AG04449 (cell line): ENCODE data around the gene DPRX.

Experiments used
- CTCF ChIA-PET: fragments of 350-600 bp; formaldehyde crosslinking; extraction: SDS; loops from one replicate; lab custom pipeline; 2021; ENCODE audit warnings: antibody characterized with exemption; lab: Yijun Ruan, JAX
- POLR2A ChIA-PET: fragments of 400-600, 350-600 bp; formaldehyde crosslinking; extraction: SDS; loops from one replicate; lab custom pipeline; 2020; ENCODE audit warnings: antibody characterized with exemption, inconsistent platforms; lab: Yijun Ruan, JAX
- DNase-seq: peaks from one replicate; pipeline ENCODE4 v3.0.0-alpha.2; 2010; ENCODE audit warnings: low read depth, low spot score
- H3K4me3 ChIP-seq: 2 replicates; pipeline ENCODE4 v1.5.1; 2011; ENCODE audit warnings: low read depth, mild to moderate bottlenecking, control low read depth, low read length
- TF ChIP-seq, protein P1 (sequence below): IDR thresholded peaks from one replicate; pipeline ENCODE4 v1.5.1; 2011; ENCODE audit warnings: mild to moderate bottlenecking, moderate library complexity, low read length, control low read depth, inconsistent platforms; ENCODE audit not compliant: insufficient read depth; ENCODE audit errors: missing control alignments

Gene DPRX

DNA sequence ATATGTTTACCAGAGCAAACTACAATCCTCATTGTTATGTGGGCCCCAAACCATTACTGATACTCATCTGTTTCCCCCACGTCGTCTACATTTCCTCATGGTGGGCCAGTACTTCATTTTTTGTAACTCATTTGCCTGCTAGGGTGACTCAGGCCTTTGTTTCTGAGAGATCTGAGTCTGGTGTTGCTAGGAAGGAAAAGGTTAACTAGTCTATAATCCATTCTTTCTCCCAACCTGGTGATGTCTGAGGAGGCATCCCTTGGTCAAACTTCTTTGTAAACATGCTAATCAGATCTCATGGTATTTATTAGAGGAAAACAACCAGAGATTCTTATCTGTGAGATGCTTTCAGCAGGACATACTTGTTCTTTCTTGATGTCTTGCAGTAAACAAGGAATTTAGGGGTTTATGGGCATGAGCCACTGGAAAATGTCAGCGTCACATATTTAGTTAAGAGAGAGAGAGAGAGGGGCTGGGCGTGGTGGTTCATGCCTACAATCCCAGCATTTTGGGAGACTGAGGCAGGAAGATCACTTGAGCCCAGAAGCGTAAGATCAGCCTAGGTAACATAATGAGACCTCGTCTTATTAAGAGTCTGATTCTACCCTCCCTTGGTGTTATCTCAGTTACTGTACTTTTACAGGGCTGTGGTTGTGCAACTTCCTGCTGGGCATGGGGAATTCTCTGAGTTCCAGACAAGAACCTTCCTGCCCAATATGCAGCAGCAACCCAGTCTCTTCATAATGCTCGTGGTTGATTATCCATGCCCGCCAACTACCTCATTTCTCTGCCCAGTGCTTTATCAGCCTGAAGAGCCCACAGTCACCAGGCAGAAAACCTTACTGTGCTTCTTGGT lies 9.7 kb upstream of the DPRX start:
- CTCF ChIA-PET: no interaction called here
- POLR2A ChIA-PET: no interaction called here
- TF ChIP-seq, protein P1, sequence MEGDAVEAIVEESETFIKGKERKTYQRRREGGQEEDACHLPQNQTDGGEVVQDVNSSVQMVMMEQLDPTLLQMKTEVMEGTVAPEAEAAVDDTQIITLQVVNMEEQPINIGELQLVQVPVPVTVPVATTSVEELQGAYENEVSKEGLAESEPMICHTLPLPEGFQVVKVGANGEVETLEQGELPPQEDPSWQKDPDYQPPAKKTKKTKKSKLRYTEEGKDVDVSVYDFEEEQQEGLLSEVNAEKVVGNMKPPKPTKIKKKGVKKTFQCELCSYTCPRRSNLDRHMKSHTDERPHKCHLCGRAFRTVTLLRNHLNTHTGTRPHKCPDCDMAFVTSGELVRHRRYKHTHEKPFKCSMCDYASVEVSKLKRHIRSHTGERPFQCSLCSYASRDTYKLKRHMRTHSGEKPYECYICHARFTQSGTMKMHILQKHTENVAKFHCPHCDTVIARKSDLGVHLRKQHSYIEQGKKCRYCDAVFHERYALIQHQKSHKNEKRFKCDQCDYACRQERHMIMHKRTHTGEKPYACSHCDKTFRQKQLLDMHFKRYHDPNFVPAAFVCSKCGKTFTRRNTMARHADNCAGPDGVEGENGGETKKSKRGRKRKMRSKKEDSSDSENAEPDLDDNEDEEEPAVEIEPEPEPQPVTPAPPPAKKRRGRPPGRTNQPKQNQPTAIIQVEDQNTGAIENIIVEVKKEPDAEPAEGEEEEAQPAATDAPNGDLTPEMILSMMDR: no peak
- no peak overlapping the region for H3K4me3 ChIP-seq
- peak; percentile 0 for DNase-seq

DNA sequence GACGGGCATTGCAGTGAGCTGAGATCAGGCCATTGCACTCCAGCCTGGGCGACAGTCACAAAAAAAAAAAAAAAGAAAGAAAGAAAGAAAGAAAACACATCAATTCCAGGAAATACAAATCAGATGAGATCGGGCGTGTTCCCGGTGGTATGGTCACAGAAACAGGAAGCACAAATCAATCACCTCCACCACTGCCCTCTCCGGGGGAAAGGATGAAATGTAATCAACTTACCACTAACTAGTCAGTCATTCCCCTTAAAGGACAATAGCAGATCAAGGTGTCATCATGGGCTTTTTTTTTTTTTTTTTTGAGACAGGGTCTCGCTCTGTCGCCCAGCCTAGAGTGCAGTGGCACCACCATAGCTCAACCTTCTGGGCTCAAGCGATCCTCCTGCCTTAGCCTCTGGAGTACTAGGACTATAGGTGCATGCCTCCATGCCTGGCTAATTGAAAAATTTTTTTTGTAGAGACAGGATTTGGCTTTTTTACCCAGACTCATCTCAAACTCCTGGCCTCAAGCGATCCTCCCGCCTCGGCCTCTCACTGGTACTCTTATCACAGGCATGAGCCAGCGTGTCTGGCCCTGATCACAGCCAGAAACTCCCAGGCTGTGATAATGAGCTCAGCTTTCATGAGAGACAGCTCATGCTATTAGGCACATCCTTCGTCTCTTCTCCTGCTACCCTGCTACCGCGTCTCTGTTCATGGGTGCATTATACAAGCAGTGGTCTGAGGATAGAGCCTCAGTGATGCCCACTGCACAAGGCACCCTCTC lies 6.8 kb upstream of the DPRX start:
- DNase-seq: no peak
- TF ChIP-seq, protein P1: no peak
- no peak overlapping the region for H3K4me3 ChIP-seq
- CTCF ChIA-PET: no interaction called here
- POLR2A ChIA-PET: no interaction called here

DNA sequence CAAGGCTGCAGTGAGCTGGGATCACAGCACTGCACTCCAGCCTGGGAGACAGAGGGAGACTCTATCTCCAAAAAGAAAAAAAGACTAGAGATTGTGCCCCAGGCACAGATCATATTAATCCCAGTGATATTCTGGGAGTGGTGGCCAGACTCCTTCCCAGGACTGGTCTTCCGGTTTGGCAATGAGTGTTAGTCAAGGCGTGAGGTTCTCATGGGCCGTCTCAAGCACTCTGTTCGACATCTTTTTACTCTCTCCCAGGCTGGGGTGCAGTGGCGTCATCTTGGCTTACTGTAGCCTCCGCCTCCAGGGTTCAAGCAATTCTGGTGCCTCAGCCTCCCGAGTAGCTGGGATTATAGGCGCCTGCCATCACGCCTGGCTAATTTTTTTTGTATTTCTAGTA lies 5.3 kb upstream of the DPRX start:
- no peak overlapping the region for H3K4me3 ChIP-seq
- ChIA-PET CTCF (no interaction called here), POLR2A (no interaction called here)
- DNase-seq: no peak
- TF ChIP-seq, protein P1: no peak

DNA sequence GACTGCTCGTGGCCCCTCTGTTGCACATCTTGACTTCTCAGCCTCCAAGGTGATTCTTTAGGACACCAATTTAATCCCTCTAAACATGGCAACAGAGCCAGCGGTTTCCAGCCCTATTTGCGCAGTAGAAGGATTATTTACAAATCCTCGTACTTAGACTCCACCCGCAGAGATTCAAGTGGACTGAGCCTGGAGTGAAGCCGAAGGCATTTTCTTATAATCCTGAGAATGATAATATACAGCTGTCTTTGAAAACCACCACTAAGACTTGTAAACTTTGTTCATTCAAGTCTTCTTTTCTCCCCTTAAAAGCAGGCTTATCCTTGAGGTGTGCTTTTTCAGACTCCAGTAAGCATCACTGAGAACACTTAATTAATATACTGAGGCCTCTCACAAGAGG lies 4.8 kb upstream of the DPRX start:
- ChIA-PET POLR2A (no interaction called here), CTCF (no interaction called here)
- TF ChIP-seq, protein P1: no peak
- no peak for DNase-seq
- no peak overlapping the region for H3K4me3 ChIP-seq

DNA sequence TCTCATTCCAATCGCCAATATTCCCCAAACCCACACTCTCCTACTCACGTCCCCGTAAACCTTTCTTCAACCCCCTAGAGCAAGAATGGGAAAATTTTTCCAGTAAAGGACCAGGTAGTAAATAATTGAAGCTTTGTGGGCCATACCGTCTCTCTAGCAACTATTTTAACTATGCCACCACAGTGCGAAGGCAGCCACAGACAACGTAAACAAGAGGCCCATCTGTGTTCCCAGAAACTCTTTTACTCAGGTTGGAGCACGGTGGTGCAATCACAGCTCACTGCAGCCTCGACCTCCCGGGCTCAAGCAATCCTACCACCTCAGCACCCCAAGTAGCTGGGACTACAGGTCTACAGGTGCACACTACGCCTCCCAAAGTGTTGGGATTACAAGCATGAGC lies 3.0 kb downstream of the DPRX start:
- CTCF ChIA-PET: no interaction called here
- no peak overlapping the region for H3K4me3 ChIP-seq
- TF ChIP-seq, protein P1: no peak
- POLR2A ChIA-PET: no interaction called here
- DNase-seq: no peak

DNA sequence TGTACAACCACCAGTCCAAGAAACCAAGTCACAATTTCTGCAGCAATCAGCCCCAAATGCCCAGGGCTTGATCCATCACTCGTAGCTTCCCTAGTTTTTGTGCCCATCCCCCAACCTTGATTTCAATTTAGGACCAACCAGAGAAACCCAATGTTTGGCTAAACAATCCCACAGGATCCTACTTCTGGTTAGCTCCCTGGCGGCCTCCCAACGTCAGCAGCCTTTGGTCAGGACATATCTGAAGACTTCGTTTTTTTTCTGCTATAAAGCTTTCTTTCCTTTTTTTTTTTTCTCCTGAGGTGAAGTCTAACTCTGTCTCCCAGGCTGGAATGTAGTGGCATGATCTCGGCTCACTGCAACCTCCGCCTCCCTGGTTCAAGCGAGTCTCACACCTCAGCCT lies 7.7 kb downstream of the DPRX start:
- POLR2A ChIA-PET: no interaction called here
- DNase-seq: no peak
- TF ChIP-seq, protein P1: no peak
- H3K4me3 ChIP-seq: no peak overlapping the region
- CTCF ChIA-PET: interaction anchor here (0.6 kb wide), 1 partner anchor 33 kb away, joined by 3 read pairs; no protein-coding TSS in a partner anchor
